Kidney epithelial cell (primary cell): Measurements from ENCODE around the gene FOXE1. TPM values are rescaled to one million over a fixed set of nuclear protein-coding genes. Genes with fewer than 3 reads are reported as not detected.

ENCODE experiments used
- DNase-seq: peaks from one replicate; pipeline ENCODE4 v3.0.0-alpha.2; 2010; ENCODE audit warnings: low read depth
- H3K27me3 ChIP-seq: 2 replicates; pipeline ENCODE4 v1.6.0; 2011; ENCODE audit warnings: low read length; ENCODE audit not compliant: control insufficient read depth, insufficient read depth
- H3K36me3 ChIP-seq: 2 replicates; pipeline ENCODE4 v1.5.1; 2011; ENCODE audit warnings: low read length; ENCODE audit not compliant: control insufficient read depth, insufficient read depth
- H3K4me3 ChIP-seq: 2 replicates; pipeline ENCODE4 v1.5.1; 2011; ENCODE audit warnings: low read depth, mild to moderate bottlenecking, control low read depth, low read length
- CTCF ChIP-seq: IDR thresholded peaks from 2 replicates; pipeline ENCODE4 v1.5.1; 2011; ENCODE audit warnings: mild to moderate bottlenecking, moderate library complexity, low read length, control low read depth, inconsistent platforms; ENCODE audit not compliant: insufficient read depth, poor library complexity, severe bottlenecking
- total RNA-seq: library from RNA; depleted of rRNA; stranded (reverse); fragments of >200 nt; gene quantifications from 2 replicates; pipeline ENCODE4 v1.2.3, GENCODE V29; 2015

The FOXE1 gene
- total RNA-seq, 1 donor from 2014 or later = 0.04 TPM

- Histone ChIP-seq H3K36me3 (no peaks in the 10 kb centered on the region), H3K27me3 (peaks cover 84% of the 10 kb centered on the region), H3K4me3 (peak overlapping the region; percentile 42)
- DNase-seq = no peak
- TF ChIP-seq CTCF = peak; percentile 24
Measured at GRCh38 chr9:97853844-97854695, 1.0 kb downstream of the FOXE1 start.

- no peaks in the 10 kb centered on the region for H3K36me3 ChIP-seq
- TF ChIP-seq CTCF = no peak
- DNase-seq = no peak
- peak overlapping the region; percentile 42 for H3K4me3 ChIP-seq
- peaks cover 83% of the 10 kb centered on the region for H3K27me3 ChIP-seq
Measured at GRCh38 chr9:97854696-97855485, 1.9 kb downstream of the FOXE1 start.

GRCh38 chr9:97855486-97855875, 2.5 kb downstream of the FOXE1 start:
- Histone ChIP-seq H3K36me3 (no peaks in the 10 kb centered on the region), H3K27me3 (peaks cover 78% of the 10 kb centered on the region), H3K4me3 (peak overlapping the region; percentile 42)
- DNase-seq = no peak
- no peak for TF ChIP-seq CTCF

GRCh38 chr9:97855899-97856298, 2.9 kb downstream of the FOXE1 start:
- Histone ChIP-seq H3K4me3 (peak overlapping the region; percentile 42), H3K36me3 (no peaks in the 10 kb centered on the region), H3K27me3 (peaks cover 82% of the 10 kb centered on the region)
- no peak for TF ChIP-seq CTCF
- DNase-seq = no peak

- DNase-seq = no peak
- TF ChIP-seq CTCF = no peak
- H3K27me3 ChIP-seq = peaks cover 75% of the 10 kb centered on the region
- no peaks in the 10 kb centered on the region for H3K36me3 ChIP-seq
- no peak overlapping the region for H3K4me3 ChIP-seq
Measured at GRCh38 chr9:97856857-97857605, 4.0 kb downstream of the FOXE1 start.
